ENCODE data around the gene DYNC1H1.
A peak's percentile ranks its signal among the peaks of the same experiment; 100 is the strongest.
"Not testable (repeated sequence)": the region's sequence is repeated elsewhere in the genome, so short reads cannot be mapped to it uniquely, and the experiment has no call there.

The DYNC1H1 gene

DNA sequence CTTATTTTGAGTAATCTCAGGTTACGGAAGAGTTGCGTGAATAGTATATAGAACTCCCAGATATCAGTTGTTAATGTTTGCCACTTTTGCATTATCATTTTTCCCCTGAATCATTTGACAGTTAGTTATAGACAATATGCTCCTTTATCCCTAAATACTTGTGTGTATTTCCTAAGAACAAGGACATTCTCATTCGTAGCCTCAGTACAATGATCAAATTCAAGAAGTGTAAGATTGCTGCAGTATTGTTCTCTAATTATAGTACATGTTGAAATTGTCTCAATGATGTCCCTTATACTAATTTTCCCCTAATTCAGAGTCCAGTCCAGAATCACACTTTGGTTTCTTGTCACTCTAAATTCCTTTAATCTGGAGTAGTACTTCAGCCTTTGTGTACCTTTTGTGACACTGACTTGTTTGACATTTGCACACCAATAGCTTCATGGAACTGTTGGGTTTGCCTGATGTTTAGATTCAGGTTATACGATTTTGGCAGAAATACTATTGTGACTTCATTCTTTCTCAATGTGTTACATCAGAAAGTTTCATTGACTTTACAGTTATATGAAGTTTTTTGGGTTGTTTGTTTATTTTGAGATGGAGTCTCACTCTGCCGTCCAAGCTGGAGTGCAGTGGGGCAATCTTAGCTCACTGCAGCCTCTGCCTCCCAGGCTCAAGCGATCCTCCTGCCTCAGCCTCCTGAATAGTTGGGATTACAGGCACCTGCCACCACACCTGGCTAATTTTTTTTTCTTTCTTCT, 13.1 kb downstream of the DYNC1H1 start:
- peak in 1 of 2 donors; percentile 53 for DNase-seq (ENCODE audit: low read depth in 2 of 2)
- TF ChIP-seq, protein P1, sequence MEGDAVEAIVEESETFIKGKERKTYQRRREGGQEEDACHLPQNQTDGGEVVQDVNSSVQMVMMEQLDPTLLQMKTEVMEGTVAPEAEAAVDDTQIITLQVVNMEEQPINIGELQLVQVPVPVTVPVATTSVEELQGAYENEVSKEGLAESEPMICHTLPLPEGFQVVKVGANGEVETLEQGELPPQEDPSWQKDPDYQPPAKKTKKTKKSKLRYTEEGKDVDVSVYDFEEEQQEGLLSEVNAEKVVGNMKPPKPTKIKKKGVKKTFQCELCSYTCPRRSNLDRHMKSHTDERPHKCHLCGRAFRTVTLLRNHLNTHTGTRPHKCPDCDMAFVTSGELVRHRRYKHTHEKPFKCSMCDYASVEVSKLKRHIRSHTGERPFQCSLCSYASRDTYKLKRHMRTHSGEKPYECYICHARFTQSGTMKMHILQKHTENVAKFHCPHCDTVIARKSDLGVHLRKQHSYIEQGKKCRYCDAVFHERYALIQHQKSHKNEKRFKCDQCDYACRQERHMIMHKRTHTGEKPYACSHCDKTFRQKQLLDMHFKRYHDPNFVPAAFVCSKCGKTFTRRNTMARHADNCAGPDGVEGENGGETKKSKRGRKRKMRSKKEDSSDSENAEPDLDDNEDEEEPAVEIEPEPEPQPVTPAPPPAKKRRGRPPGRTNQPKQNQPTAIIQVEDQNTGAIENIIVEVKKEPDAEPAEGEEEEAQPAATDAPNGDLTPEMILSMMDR (IDR thresholded peaks at IDR 0.05; ENCODE audit: low read depth, low read length) = no peak
- no peak overlapping the region for H3K4me3 ChIP-seq (replicated peaks in 1 of 2; ENCODE audit: low read depth in 2 of 2, low read length in 2 of 2)

DNA sequence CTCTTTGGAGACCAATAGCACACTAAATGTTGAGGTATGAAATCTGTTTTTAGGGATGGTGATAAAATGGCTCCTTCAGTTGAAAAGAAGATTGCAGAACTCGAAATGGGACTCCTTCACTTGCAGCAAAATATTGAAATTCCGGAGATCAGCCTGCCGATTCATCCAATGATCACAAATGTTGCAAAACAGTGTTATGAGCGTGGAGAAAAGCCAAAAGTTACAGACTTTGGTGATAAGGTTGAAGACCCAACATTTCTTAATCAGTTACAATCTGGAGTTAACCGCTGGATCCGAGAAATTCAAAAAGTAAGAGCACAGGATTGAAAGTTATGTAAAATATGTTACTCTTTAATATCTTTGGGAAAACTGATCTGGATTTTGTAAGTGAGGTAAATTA, 15.3 kb downstream of the DYNC1H1 start:
- H3K4me3 ChIP-seq (replicated peaks in 1 of 2; ENCODE audit: low read depth in 2 of 2, low read length in 2 of 2) = no peak overlapping the region
- TF ChIP-seq, protein P1 (IDR thresholded peaks at IDR 0.05; ENCODE audit: low read depth, low read length) = no peak
- DNase-seq (ENCODE audit: low read depth in 2 of 2) = peak in 1 of 2 donors; percentile 33

DNA sequence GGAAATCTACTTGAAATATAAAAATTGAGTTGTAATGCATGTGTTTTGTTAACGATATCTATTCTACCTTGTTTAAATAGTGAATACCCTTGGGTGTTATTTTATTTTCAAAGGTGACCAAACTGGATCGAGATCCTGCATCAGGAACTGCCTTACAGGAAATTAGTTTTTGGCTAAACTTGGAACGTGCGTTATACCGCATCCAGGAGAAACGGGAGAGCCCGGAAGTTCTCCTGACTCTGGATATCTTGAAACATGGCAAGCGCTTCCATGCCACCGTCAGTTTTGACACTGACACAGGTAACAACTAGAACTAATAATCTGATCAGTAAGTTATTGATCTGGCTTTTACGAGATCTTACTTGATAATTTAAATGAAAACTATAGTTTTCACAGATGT, 15.9 kb downstream of the DYNC1H1 start:
- no peak for DNase-seq (ENCODE audit: low read depth in 2 of 2)
- no peak overlapping the region for H3K4me3 ChIP-seq (replicated peaks in 1 of 2; ENCODE audit: low read depth in 2 of 2, low read length in 2 of 2)
- TF ChIP-seq, protein P1 (IDR thresholded peaks at IDR 0.05; ENCODE audit: low read depth, low read length) = no peak

DNA sequence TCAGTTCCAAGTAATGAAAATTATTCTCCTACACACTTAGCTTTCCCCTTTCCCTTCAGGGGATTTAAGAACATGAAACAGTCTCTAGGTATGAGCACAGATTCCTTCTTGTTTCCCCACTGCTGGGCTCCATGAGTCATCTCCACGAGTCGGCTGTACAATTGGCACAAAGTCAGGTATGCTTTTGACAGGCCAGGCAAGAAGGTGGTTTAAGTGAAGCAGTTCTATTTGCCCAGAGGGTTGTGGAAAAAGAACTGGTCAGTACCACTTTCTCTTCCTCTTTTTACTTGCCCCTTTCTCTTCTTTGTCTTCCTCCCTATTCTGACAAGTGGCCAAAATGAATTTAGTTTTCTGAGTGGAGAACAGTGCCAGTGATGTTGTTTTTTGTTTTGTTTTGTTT, 16.3 kb downstream of the DYNC1H1 start:
- no peak overlapping the region for H3K4me3 ChIP-seq (replicated peaks in 1 of 2; ENCODE audit: low read depth in 2 of 2, low read length in 2 of 2)
- TF ChIP-seq, protein P1 (IDR thresholded peaks at IDR 0.05; ENCODE audit: low read depth, low read length) = no peak
- peak; percentile 99 for DNase-seq (ENCODE audit: low read depth in 2 of 2)

DNA sequence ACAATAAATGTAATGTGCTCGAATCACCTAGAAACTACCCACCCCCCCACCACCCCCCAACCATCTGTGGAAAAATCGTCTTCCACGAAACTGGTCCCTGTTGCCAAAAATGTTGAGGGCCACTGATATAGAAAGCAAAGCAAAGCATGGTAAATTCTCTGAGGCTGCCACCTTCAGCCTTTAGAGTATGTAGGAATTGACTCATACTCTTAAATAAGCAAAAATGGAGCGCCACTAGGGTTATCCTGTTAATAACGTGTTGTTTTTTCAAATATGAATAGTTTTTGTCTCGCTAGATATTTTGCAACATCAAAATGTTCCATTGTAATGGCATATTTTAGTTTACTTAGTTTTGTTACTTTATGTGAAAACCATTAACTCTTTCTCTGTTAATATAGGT, 18.2 kb downstream of the DYNC1H1 start:
- TF ChIP-seq, protein P1 (IDR thresholded peaks at IDR 0.05; ENCODE audit: low read depth, low read length) = no peak
- DNase-seq (ENCODE audit: low read depth in 2 of 2) = peak in 1 of 2 donors; percentile 67
- H3K4me3 ChIP-seq (replicated peaks in 1 of 2; ENCODE audit: low read depth in 2 of 2, low read length in 2 of 2) = no peak overlapping the region

DNA sequence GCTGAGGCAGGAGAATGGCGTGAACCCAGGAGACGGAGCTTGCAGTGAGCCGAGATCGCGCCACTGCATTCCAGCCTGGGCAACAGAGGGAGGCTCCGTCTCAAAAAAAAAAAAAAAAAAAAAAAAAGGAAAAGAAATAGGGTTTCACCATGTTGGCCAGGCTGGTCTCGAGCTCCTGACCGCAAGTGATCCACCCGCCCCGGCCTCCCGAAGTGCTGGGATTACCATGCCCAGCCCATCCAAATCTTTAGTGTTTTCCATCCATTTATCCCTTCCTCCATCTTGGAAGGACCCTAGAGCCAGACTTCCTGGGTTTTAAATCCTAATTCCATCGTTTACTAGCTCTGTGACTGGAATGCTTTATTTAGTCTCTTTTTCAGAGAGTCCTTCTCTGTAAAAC, 20.5 kb downstream of the DYNC1H1 start:
- H3K4me3 ChIP-seq (replicated peaks in 1 of 2; ENCODE audit: low read depth in 2 of 2, low read length in 2 of 2); DNase-seq (ENCODE audit: low read depth in 2 of 2): not testable (repeated sequence)

DNA sequence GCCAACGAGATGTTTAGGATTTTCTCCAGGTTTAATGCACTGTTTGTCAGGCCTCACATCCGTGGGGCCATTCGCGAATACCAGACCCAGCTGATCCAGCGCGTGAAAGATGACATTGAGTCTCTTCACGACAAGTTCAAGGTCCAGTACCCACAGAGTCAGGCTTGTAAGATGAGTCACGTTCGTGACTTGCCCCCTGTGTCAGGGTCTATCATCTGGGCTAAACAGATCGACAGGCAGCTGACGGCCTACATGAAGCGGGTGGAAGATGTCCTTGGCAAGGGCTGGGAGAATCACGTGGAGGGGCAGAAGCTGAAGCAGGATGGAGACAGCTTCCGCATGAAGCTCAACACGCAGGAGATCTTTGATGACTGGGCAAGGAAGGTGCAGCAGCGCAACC, 21.6 kb downstream of the DYNC1H1 start:
- no peak for DNase-seq (ENCODE audit: low read depth in 2 of 2)
- no peak overlapping the region for H3K4me3 ChIP-seq (replicated peaks in 1 of 2; ENCODE audit: low read depth in 2 of 2, low read length in 2 of 2)
- TF ChIP-seq, protein P1 (IDR thresholded peaks at IDR 0.05; ENCODE audit: low read depth, low read length) = no peak
